ENCODE data around the gene TSPAN8. TPM values are rescaled to one million over a fixed set of nuclear protein-coding genes. Genes with fewer than 3 reads are reported as not detected.

Gene TSPAN8
- total RNA-seq, 1 experiment from 2014 or later, result not detected

DNA sequence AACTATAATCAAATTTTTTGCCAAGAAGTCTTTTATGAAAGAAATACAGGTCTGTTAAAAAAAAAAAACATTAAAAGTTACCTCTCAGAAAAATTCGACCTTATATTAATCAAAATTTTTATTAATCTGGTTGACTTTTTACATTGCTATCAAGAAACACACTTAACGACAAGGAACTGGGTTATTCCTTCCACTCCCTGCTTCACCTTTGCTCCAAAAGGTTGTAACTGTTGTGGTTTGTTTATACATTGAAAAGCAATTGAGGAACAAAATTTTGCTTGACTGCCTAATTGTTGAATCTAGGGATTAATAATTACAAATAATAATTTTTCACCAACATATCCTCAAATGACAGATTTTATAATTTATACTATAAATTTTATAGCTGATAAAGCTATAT is 28.4 kb downstream of the TSPAN8 start:
- Mint-ChIP-seq H3K27me3 (ENCODE audit: insufficient read depth, unreplicated experiment) (peaks cover 27% of the 10 kb centered on the region), H3K36me3 (ENCODE audit: insufficient read depth, unreplicated experiment) (no peaks in the 10 kb centered on the region), H3K27ac (ENCODE audit: low read depth, unreplicated experiment) (no peak overlapping the region), H3K9me3 (ENCODE audit: unreplicated experiment) (no peaks in the 10 kb centered on the region), H3K4me1 (ENCODE audit: insufficient read depth, unreplicated experiment) (peaks cover 4% of the 10 kb centered on the region), H3K4me3 (ENCODE audit: unreplicated experiment) (no peak overlapping the region)
- intact Hi-C loops (cut with micrococcal nuclease), result no loop called here
- no TSS peak for BruUV-seq (replicated peaks)
- TF ChIP-seq, protein P1, sequence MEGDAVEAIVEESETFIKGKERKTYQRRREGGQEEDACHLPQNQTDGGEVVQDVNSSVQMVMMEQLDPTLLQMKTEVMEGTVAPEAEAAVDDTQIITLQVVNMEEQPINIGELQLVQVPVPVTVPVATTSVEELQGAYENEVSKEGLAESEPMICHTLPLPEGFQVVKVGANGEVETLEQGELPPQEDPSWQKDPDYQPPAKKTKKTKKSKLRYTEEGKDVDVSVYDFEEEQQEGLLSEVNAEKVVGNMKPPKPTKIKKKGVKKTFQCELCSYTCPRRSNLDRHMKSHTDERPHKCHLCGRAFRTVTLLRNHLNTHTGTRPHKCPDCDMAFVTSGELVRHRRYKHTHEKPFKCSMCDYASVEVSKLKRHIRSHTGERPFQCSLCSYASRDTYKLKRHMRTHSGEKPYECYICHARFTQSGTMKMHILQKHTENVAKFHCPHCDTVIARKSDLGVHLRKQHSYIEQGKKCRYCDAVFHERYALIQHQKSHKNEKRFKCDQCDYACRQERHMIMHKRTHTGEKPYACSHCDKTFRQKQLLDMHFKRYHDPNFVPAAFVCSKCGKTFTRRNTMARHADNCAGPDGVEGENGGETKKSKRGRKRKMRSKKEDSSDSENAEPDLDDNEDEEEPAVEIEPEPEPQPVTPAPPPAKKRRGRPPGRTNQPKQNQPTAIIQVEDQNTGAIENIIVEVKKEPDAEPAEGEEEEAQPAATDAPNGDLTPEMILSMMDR (IDR thresholded peaks at IDR 0.05; ENCODE audit: unreplicated experiment), result no peak
- no peak for DNase-seq (ENCODE audit: unreplicated experiment)
- ChIA-PET CTCF (no interaction called here), POLR2A (no interaction called here)

GRCh38 chr12:71128191-71128788 is 29.5 kb downstream of the TSPAN8 start:
- H3K27me3 Mint-ChIP-seq (ENCODE audit: insufficient read depth, unreplicated experiment), result peaks cover 17% of the 10 kb centered on the region
- DNase-seq (ENCODE audit: unreplicated experiment), result no peak
- ChIA-PET CTCF (no interaction called here), POLR2A (no interaction called here)
- TF ChIP-seq, protein P1 (IDR thresholded peaks at IDR 0.05; ENCODE audit: unreplicated experiment), result no peak
- BruUV-seq (replicated peaks), result no TSS peak
- no peak overlapping the region for H3K4me3 Mint-ChIP-seq (ENCODE audit: unreplicated experiment)
- no peaks in the 10 kb centered on the region for H3K4me1 Mint-ChIP-seq (ENCODE audit: insufficient read depth, unreplicated experiment)
- no peaks in the 10 kb centered on the region for H3K36me3 Mint-ChIP-seq (ENCODE audit: insufficient read depth, unreplicated experiment)
- intact Hi-C loops (cut with micrococcal nuclease), result no loop called here
- H3K27ac Mint-ChIP-seq (ENCODE audit: low read depth, unreplicated experiment), result no peak overlapping the region
- no peaks in the 10 kb centered on the region for H3K9me3 Mint-ChIP-seq (ENCODE audit: unreplicated experiment)

- TF ChIP-seq, protein P1 (IDR thresholded peaks at IDR 0.05; ENCODE audit: unreplicated experiment), result no peak
- CTCF ChIA-PET, result interaction anchor here (0.7 kb wide), 1 partner anchor 94 kb away, joined by 3 read pairs; no protein-coding TSS in a partner anchor
- POLR2A ChIA-PET, result interaction anchor here (0.8 kb wide), 1 partner anchor 80 kb away, joined by 3 read pairs; no protein-coding TSS in a partner anchor
- H3K4me3 Mint-ChIP-seq (ENCODE audit: unreplicated experiment), result no peak overlapping the region
- H3K4me1 Mint-ChIP-seq (ENCODE audit: insufficient read depth, unreplicated experiment), result no peaks in the 10 kb centered on the region
- H3K36me3 Mint-ChIP-seq (ENCODE audit: insufficient read depth, unreplicated experiment), result no peaks in the 10 kb centered on the region
- BruUV-seq (replicated peaks), result no TSS peak
- H3K27ac Mint-ChIP-seq (ENCODE audit: low read depth, unreplicated experiment), result no peak overlapping the region
- no peaks in the 10 kb centered on the region for H3K9me3 Mint-ChIP-seq (ENCODE audit: unreplicated experiment)
- no peak for DNase-seq (ENCODE audit: unreplicated experiment)
- intact Hi-C loops (cut with micrococcal nuclease), result no loop called here
- no peaks in the 10 kb centered on the region for H3K27me3 Mint-ChIP-seq (ENCODE audit: insufficient read depth, unreplicated experiment)
Measured at GRCh38 chr12:71125949-71126348, 31.9 kb downstream of the TSPAN8 start.

DNA sequence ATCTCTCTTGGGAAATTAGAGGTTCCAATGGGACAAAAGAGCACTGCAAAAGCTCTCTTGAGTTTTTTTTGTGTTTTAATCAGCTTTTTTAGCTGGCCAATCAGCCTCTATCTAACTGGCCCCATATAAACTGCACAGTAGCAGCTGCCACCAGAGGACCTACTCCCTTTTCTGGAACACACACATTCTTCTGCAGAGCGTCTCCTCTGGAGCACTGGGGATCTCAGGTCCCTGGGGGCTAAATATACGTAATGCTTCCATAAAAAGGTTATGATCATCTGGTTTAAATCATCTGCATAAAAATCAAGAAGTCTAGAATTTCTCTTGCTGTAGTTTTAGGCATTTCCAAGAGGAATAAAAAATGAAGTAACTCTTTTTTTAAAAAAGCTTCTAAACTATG is 32.3 kb downstream of the TSPAN8 start:
- Mint-ChIP-seq H3K9me3 (ENCODE audit: unreplicated experiment) (no peaks in the 10 kb centered on the region), H3K36me3 (ENCODE audit: insufficient read depth, unreplicated experiment) (no peaks in the 10 kb centered on the region), H3K4me3 (ENCODE audit: unreplicated experiment) (no peak overlapping the region), H3K4me1 (ENCODE audit: insufficient read depth, unreplicated experiment) (no peaks in the 10 kb centered on the region), H3K27me3 (ENCODE audit: insufficient read depth, unreplicated experiment) (no peaks in the 10 kb centered on the region), H3K27ac (ENCODE audit: low read depth, unreplicated experiment) (no peak overlapping the region)
- intact Hi-C loops (cut with micrococcal nuclease), result no loop called here
- no TSS peak for BruUV-seq (replicated peaks)
- DNase-seq (ENCODE audit: unreplicated experiment), result no peak
- POLR2A ChIA-PET, result interaction anchor here (0.8 kb wide), 1 partner anchor 79 kb away, joined by 3 read pairs; no protein-coding TSS in a partner anchor
- CTCF ChIA-PET, result interaction anchor here (0.5 to 1.1 kb wide), 4 partner anchors 29 to 203 kb away, joined by 3 read pairs; no protein-coding TSS in a partner anchor
- TF ChIP-seq, protein P1 (IDR thresholded peaks at IDR 0.05; ENCODE audit: unreplicated experiment), result no peak
